GM23338 (cell line): Measurements from ENCODE around the gene KCNJ6. TPM values are rescaled to one million over a fixed set of nuclear protein-coding genes. Genes with fewer than 3 reads are reported as not detected.
"Not testable (repeated sequence)": the region's sequence is repeated elsewhere in the genome, so short reads cannot be mapped to it uniquely, and the experiment has no call there.

Source experiments
- ATAC-seq: fragments of 200-7000 bp; cut with Tn5 transposase; 3 replicates; pipeline ENCODE4 v1.9.1; 2020
- DNase-seq: peaks from one replicate; pipeline ENCODE4 v3.0.0-alpha.2; 2015; ENCODE audit warnings: low spot score
- H2AFZ ChIP-seq: fragments of 200-600 bp; sonication (generic); 2 replicates; pipeline ENCODE4 v1.8.0; 2016; ENCODE audit warnings: antibody characterized with exemption, mild to moderate bottlenecking, moderate library complexity
- H3F3A ChIP-seq: fragments of 200-600 bp; sonication (generic); replicated peaks from 2 replicates; pipeline ENCODE4 v1.8.0; 2017; ENCODE audit warnings: antibody characterized with exemption, mixed run types, low read depth
- H3K27ac ChIP-seq: fragments of 200-600 bp; sonication (generic); 2 replicates; pipeline ENCODE4 v1.6.1; 2016; ENCODE audit warnings: low read depth
- H3K27me3 ChIP-seq: fragments of 200-600 bp; sonication (generic); 2 replicates; pipeline ENCODE4 v1.8.0; 2016; ENCODE audit warnings: mild to moderate bottlenecking, mixed run types, moderate library complexity; ENCODE audit not compliant: insufficient read depth
- H3K36me3 ChIP-seq: fragments of 200-600 bp; sonication (generic); 2 replicates; pipeline ENCODE4 v1.8.0; 2016; ENCODE audit warnings: mild to moderate bottlenecking; ENCODE audit not compliant: insufficient read depth
- H3K4me1 ChIP-seq: fragments of 200-600 bp; sonication (generic); 2 replicates; pipeline ENCODE4 v1.8.0; 2016; ENCODE audit warnings: mild to moderate bottlenecking, moderate library complexity; ENCODE audit not compliant: insufficient read depth
- H3K4me2 ChIP-seq: fragments of 200-600 bp; sonication (generic); 2 replicates; pipeline ENCODE4 v1.7.1; 2017; ENCODE audit warnings: mixed run types
- H3K4me3 ChIP-seq: fragments of 200-600 bp; sonication (generic); 2 replicates; pipeline ENCODE4 v1.6.1; 2016; ENCODE audit warnings: mixed run types
- H3K79me2 ChIP-seq: fragments of 200-600 bp; sonication (generic); replicated peaks from 2 replicates; pipeline ENCODE4 v1.8.0; 2017; ENCODE audit warnings: mild to moderate bottlenecking; ENCODE audit not compliant: insufficient read depth
- H3K9me2 ChIP-seq: fragments of 200-600 bp; sonication (generic); 2 replicates; pipeline ENCODE4 v1.8.0; 2017; ENCODE audit not compliant: insufficient read depth
- H4K20me1 ChIP-seq: fragments of 200-600 bp; sonication (generic); replicated peaks from 2 replicates; pipeline ENCODE4 v1.8.0; 2017; ENCODE audit warnings: mild to moderate bottlenecking; ENCODE audit not compliant: insufficient read depth
- H3K27ac Mint-ChIP-seq: 2 replicates; pipeline ENCODE4 v1.8.0; 2020; ENCODE audit warnings: inconsistent platforms, mild to moderate bottlenecking, moderate library complexity, mixed read lengths
- H3K27me3 Mint-ChIP-seq: 3 replicates; pipeline ENCODE4 v1.8.0; 2022; ENCODE audit warnings: low read depth, mild to moderate bottlenecking, moderate library complexity, mixed read lengths, inconsistent platforms; ENCODE audit not compliant: insufficient read depth, poor library complexity
- H3K36me3 Mint-ChIP-seq: 3 replicates; pipeline ENCODE4 v1.8.0; 2021; ENCODE audit warnings: low read depth, mild to moderate bottlenecking, inconsistent platforms, moderate library complexity, mixed read lengths
- H3K4me1 Mint-ChIP-seq: 3 replicates; pipeline ENCODE4 v1.8.0; 2020; ENCODE audit warnings: mild to moderate bottlenecking, inconsistent platforms, mixed read lengths
- H3K4me3 Mint-ChIP-seq: 3 replicates; pipeline ENCODE4 v1.8.0; 2021; ENCODE audit warnings: moderate library complexity, mild to moderate bottlenecking, inconsistent platforms, mixed read lengths
- H3K9me3 Mint-ChIP-seq: 3 replicates; pipeline ENCODE4 v1.8.0; 2020; ENCODE audit warnings: moderate library complexity, mild to moderate bottlenecking, inconsistent platforms, mixed read lengths
- CREB1 ChIP-seq: fragments of 250-450 bp; sonication (Bioruptor Pico); IDR thresholded peaks from 2 replicates; pipeline ENCODE4 v1.5.0; 2020; ENCODE audit warnings: low read depth, mild to moderate bottlenecking, moderate library complexity
- EZH2 ChIP-seq: fragments of 200-600 bp; sonication (generic); IDR thresholded peaks from one replicate; pipeline ENCODE4 v1.8.0; 2017; ENCODE audit warnings: antibody characterized with exemption, mild to moderate bottlenecking, low read depth; ENCODE audit not compliant: unreplicated experiment
- JUNB ChIP-seq: IDR thresholded peaks from one replicate; pipeline ENCODE4 v1.6.1; 2016; ENCODE audit warnings: antibody characterized with exemption; ENCODE audit not compliant: unreplicated experiment
- NANOG ChIP-seq: IDR thresholded peaks from 2 replicates; pipeline ENCODE4 v1.6.1; 2016; ENCODE audit warnings: antibody characterized with exemption, borderline replicate concordance
- STAT1 ChIP-seq: IDR thresholded peaks from one replicate; pipeline ENCODE4 v1.6.1; 2016; ENCODE audit warnings: antibody characterized with exemption; ENCODE audit not compliant: unreplicated experiment
- ZNF114 ChIP-seq: fragments of 250-450 bp; sonication (Bioruptor Pico); IDR thresholded peaks from 2 replicates; pipeline ENCODE4 v1.5.0; 2020; ENCODE audit warnings: mild to moderate bottlenecking, moderate library complexity
- ZNF331 ChIP-seq: fragments of 250-450 bp; sonication (Bioruptor Pico); IDR thresholded peaks from 2 replicates; pipeline ENCODE4 v1.5.0; 2020; ENCODE audit warnings: low read depth, mild to moderate bottlenecking, moderate library complexity
- polyA plus RNA-seq: library from polyadenylated mRNA; unstranded; fragments of >200 nt; fragmentation: Nextera tagmentation; extraction: Ambion mirVana; gene quantifications from 2 replicates; pipeline ENCODE4 v1.2.1, GENCODE V29; 2016
- total RNA-seq: library from RNA; depleted of rRNA; stranded (reverse); fragments of >200 nt; shearing (Covaris generic); gene quantifications from 2 replicates; pipeline ENCODE4 v1.2.3, GENCODE V29; 2014
- TF ChIP-seq, protein P1 (sequence below): IDR thresholded peaks from one replicate; pipeline ENCODE4 v1.6.1; 2018; ENCODE audit warnings: antibody characterized with exemption; ENCODE audit not compliant: unreplicated experiment
- TF ChIP-seq, protein P2 (sequence below): IDR thresholded peaks from 2 replicates; pipeline ENCODE4 v1.6.1; 2016; ENCODE audit warnings: antibody characterized with exemption

The KCNJ6 gene
- total and polyA plus RNA-seq, 2 experiments from 2014 or later = 0.48 to 0.52 TPM

DNA sequence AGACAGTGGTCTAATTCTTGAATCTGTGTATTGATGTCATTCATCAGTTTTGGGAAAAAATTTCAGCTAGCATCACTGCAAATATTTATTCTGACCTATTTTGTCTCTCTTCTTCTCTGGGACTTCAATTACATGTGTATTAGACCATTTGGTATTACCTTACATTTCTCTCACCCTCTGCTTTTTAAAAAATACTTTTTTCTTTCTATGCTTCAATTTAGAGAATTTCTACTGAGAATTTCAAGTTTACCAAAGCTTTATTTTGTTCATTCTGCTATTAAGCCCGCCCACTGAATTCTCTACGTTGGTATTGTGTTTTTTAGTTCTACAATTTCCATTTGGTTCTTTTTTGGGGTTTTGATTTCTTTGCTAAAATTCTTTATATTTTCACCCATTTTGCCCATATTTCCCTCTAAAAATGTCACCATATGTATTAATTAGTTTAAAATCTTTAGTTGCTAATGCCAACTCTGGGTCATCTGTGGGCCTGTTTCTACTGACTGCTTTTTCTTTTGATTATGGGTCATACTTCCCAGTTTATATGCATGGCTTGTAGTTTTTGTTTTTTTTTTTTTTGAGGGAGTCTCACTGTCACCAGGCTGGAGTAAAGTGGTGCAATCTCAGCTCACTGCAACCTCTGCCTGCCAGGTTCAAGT lies 337.7 kb downstream of the KCNJ6 start:
- no peak for ATAC-seq

DNA sequence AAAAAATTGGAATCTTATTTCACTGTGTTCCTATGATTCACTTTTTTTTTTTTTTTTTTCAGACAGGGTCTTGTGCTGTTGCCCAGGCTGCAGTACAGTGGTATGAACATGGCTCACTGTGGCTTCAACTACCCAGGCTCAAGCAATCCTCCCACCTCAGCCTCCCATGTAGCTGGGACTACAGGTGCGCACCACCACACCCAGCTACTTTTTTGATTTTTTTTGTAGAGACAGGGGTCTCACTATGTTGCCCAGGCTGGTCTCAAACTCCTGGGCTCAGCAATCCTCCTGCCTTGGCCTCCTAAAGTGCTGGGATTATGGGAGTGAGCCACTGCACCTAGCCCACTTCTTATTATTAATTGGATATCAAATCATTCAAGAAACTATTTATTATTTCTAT lies 339.3 kb downstream of the KCNJ6 start:
- Mint-ChIP-seq H3K9me3 (peaks cover 43% of the 10 kb centered on the region), H3K36me3 (peaks cover 40% of the 10 kb centered on the region)
- not testable (repeated sequence) for H3K27me3 ChIP-seq, H3K27ac ChIP-seq, DNase-seq, H2AFZ ChIP-seq, H3K9me2 ChIP-seq, ATAC-seq, H3K4me3 Mint-ChIP-seq, H3K4me1 Mint-ChIP-seq, H3K4me2 ChIP-seq, H3K4me1 ChIP-seq, H3F3A ChIP-seq, H4K20me1 ChIP-seq, H3K79me2 ChIP-seq, H3K4me3 ChIP-seq, H3K27me3 Mint-ChIP-seq, H3K27ac Mint-ChIP-seq
- peaks cover 11% of the 10 kb centered on the region; the same call in 1 of the 2 replicates for H3K36me3 ChIP-seq

More for the DNA sequence above, 337.7 kb downstream of the KCNJ6 start:
- Mint-ChIP-seq H3K27ac (no peak overlapping the region), H3K36me3 (peaks cover 40% of the 10 kb centered on the region), H3K27me3 (no peaks in the 10 kb centered on the region), H3K9me3 (peaks cover 45% of the 10 kb centered on the region), H3K4me1 (no peaks in the 10 kb centered on the region; the same call in 2 of the 3 replicates), H3K4me3 (no peak overlapping the region)
- H3K36me3 ChIP-seq = peaks cover 11% of the 10 kb centered on the region; the same call in 1 of the 2 replicates
- H3K4me2 ChIP-seq = no peak overlapping the region
- H4K20me1 ChIP-seq = no peaks in the 10 kb centered on the region
- DNase-seq = no peak
- no peaks in the 10 kb centered on the region for H3K79me2 ChIP-seq
- H3K4me1 ChIP-seq = no peaks in the 10 kb centered on the region
- no peaks in the 10 kb centered on the region for H3F3A ChIP-seq
- TF ChIP-seq, protein P1, sequence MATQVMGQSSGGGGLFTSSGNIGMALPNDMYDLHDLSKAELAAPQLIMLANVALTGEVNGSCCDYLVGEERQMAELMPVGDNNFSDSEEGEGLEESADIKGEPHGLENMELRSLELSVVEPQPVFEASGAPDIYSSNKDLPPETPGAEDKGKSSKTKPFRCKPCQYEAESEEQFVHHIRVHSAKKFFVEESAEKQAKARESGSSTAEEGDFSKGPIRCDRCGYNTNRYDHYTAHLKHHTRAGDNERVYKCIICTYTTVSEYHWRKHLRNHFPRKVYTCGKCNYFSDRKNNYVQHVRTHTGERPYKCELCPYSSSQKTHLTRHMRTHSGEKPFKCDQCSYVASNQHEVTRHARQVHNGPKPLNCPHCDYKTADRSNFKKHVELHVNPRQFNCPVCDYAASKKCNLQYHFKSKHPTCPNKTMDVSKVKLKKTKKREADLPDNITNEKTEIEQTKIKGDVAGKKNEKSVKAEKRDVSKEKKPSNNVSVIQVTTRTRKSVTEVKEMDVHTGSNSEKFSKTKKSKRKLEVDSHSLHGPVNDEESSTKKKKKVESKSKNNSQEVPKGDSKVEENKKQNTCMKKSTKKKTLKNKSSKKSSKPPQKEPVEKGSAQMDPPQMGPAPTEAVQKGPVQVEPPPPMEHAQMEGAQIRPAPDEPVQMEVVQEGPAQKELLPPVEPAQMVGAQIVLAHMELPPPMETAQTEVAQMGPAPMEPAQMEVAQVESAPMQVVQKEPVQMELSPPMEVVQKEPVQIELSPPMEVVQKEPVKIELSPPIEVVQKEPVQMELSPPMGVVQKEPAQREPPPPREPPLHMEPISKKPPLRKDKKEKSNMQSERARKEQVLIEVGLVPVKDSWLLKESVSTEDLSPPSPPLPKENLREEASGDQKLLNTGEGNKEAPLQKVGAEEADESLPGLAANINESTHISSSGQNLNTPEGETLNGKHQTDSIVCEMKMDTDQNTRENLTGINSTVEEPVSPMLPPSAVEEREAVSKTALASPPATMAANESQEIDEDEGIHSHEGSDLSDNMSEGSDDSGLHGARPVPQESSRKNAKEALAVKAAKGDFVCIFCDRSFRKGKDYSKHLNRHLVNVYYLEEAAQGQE = no peak
- H3K4me3 ChIP-seq = no peak overlapping the region
- no peak overlapping the region for H2AFZ ChIP-seq
- no peak overlapping the region for H3K27ac ChIP-seq
- H3K27me3 ChIP-seq = no peaks in the 10 kb centered on the region
- H3K9me2 ChIP-seq = no peaks in the 10 kb centered on the region

DNA sequence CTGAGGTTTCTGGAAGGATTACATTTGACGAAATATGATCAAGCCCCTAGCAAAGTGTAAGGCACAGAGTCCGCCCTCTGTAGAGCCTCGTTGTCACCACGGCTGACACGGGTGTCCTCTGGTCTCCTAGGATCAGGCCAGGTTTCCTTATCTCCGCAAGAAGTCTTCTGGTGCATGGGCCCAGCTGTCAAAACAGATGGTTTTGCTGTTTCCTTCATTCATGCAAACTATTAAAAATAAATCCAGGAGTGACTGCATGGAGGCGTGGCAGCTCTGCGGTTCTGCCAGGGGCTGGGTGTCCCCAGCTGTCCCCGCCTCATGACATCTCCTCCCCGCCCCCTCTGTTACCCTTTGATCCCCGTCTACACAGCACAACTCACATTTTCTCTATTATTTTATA lies 340.7 kb downstream of the KCNJ6 start:
- H2AFZ ChIP-seq = no peak overlapping the region
- DNase-seq = no peak
- Mint-ChIP-seq H3K27ac (no peak overlapping the region), H3K4me3 (no peak overlapping the region), H3K27me3 (peaks cover 2% of the 10 kb centered on the region), H3K9me3 (peaks cover 40% of the 10 kb centered on the region), H3K36me3 (peaks cover 38% of the 10 kb centered on the region), H3K4me1 (no peaks in the 10 kb centered on the region; the same call in 2 of the 3 replicates)
- H3K79me2 ChIP-seq = no peaks in the 10 kb centered on the region
- H3F3A ChIP-seq = no peaks in the 10 kb centered on the region
- no peak for ATAC-seq
- H3K27me3 ChIP-seq = no peaks in the 10 kb centered on the region
- H3K36me3 ChIP-seq = peaks cover 11% of the 10 kb centered on the region; the same call in 1 of the 2 replicates
- H3K9me2 ChIP-seq = no peaks in the 10 kb centered on the region
- H3K4me3 ChIP-seq = no peak overlapping the region
- H3K4me2 ChIP-seq = no peak overlapping the region
- no peak overlapping the region for H3K27ac ChIP-seq
- no peaks in the 10 kb centered on the region for H3K4me1 ChIP-seq
- no peaks in the 10 kb centered on the region for H4K20me1 ChIP-seq
- TF ChIP-seq CREB1 (CRISPR knock-in tag) = no peak
- TF ChIP-seq STAT1 = no peak
- TF ChIP-seq, protein P1 = no peak
- TF ChIP-seq EZH2 = no peak
- TF ChIP-seq, protein P2, sequence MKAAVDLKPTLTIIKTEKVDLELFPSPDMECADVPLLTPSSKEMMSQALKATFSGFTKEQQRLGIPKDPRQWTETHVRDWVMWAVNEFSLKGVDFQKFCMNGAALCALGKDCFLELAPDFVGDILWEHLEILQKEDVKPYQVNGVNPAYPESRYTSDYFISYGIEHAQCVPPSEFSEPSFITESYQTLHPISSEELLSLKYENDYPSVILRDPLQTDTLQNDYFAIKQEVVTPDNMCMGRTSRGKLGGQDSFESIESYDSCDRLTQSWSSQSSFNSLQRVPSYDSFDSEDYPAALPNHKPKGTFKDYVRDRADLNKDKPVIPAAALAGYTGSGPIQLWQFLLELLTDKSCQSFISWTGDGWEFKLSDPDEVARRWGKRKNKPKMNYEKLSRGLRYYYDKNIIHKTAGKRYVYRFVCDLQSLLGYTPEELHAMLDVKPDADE = no peak
- TF ChIP-seq ZNF114 (CRISPR knock-in tag) = no peak
- no peak for TF ChIP-seq ZNF331 (CRISPR knock-in tag)
- TF ChIP-seq JUNB = no peak
- no peak for TF ChIP-seq NANOG
